AG09309 (cell line): ENCODE data around the gene NRIP3.
"Not testable (repeated sequence)": the region's sequence is repeated elsewhere in the genome, so short reads cannot be mapped to it uniquely, and the experiment has no call there.

Experiments
- DNase-seq: peaks from one replicate; pipeline ENCODE4 v3.0.0-alpha.2; 2010; ENCODE audit warnings: low read depth
- H3K4me3 ChIP-seq: 2 replicates; pipeline ENCODE4 v1.5.1; 2011; ENCODE audit warnings: mild to moderate bottlenecking, low read depth, low read length, moderate library complexity; ENCODE audit not compliant: control insufficient read depth
- CTCF ChIP-seq: IDR thresholded peaks from 2 replicates; pipeline ENCODE4 v1.5.1; 2011; ENCODE audit warnings: mild to moderate bottlenecking, low read depth, low read length, inconsistent platforms; ENCODE audit not compliant: insufficient read depth, control insufficient read depth; ENCODE audit errors: missing control alignments

The NRIP3 gene

GRCh38 chr11:9013373-9013772 lies 9.6 kb upstream of the NRIP3 start:
- no peak overlapping the region for H3K4me3 ChIP-seq
- no peak for TF ChIP-seq CTCF
- no peak for DNase-seq

GRCh38 chr11:9009538-9009937 lies 5.7 kb upstream of the NRIP3 start:
- not testable (repeated sequence) for DNase-seq

GRCh38 chr11:9008661-9009060 lies 4.9 kb upstream of the NRIP3 start:
- DNase-seq = no peak
- no peak overlapping the region for H3K4me3 ChIP-seq
- TF ChIP-seq CTCF = no peak

More at GRCh38 chr11:9009538-9009937, 5.7 kb upstream of the NRIP3 start:
- H3K4me3 ChIP-seq = not testable (repeated sequence)

- no peak for DNase-seq
- no peak for TF ChIP-seq CTCF
- H3K4me3 ChIP-seq = no peak overlapping the region
Observed at GRCh38 chr11:9008011-9008550, 4.3 kb upstream of the NRIP3 start.

- TF ChIP-seq CTCF = no peak
- no peak for DNase-seq
- H3K4me3 ChIP-seq = no peak overlapping the region
Observed at GRCh38 chr11:9005087-9005486, 1.3 kb upstream of the NRIP3 start.

GRCh38 chr11:9004183-9004926 lies 554 bp upstream of the NRIP3 start:
- no peak for TF ChIP-seq CTCF
- DNase-seq = no peak
- H3K4me3 ChIP-seq = peak overlapping the region; percentile 44

- no peak for TF ChIP-seq CTCF
- no peak for DNase-seq
- peak overlapping the region; percentile 44 for H3K4me3 ChIP-seq
Observed at GRCh38 chr11:9002920-9003572, 755 bp downstream of the NRIP3 start.
